GM19043 (cell line): Measurements from ENCODE around the gene ARMCX2.
"Not testable (repeated sequence)": the region's sequence is repeated elsewhere in the genome, so short reads cannot be mapped to it uniquely, and the experiment has no call there.

Source experiments
- ATAC-seq: cut with Tn5 transposase; IDR thresholded peaks from one replicate; pipeline ENCODE4 v1.9.1; 2021; ENCODE audit warnings: low read depth; ENCODE audit not compliant: unreplicated experiment

The ARMCX2 gene

DNA sequence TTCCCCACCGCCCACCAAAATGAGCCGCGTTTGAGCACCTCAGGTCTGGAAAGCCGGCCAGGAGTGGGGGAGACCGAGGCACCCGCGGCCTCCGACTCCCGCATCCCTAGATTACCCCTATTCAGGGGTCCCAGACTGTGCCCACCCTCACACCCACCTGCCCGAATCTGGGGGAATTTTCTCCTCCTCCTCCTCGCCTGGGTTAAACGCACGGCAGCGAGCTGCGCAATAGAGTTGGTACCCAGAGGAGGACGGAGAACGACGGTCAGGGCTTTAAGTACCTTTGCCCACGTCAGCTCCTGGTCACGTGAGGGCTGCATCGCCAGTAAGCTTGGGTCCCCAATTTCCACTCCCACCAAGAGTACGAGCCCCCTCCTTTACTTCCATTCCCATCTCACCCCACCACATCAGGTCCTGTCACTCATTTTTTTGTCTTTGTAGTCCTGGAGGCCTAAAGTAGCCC, at the start of gene ARMCX2:
Gene ARMCX2 (minus strand): TSS at position 250 of the 463 bp plus-strand sequence. CDS start 2,262 bp downstream, outside the sequence.
- peak; percentile 46 for ATAC-seq

DNA sequence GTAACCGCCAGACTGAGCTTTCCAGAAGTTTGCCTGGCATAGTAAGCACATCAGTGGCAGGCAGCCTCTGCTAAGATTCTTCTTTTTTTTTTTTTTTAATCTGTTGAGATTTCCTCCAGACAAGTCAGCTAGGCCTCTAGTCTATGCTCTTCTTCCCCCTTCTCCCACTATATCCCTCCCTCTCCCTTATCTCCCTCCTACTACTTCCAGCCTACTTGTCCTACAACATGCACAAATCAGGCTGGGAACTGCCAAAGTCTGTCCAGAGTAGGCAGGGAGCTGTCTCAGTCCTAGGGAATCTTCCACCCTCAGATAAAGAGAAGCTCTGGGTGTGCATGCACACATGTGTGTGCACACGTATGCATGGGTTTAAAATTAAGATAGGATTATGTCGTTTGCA, 49.7 kb upstream of the ARMCX2 start:
- ATAC-seq, result no peak

DNA sequence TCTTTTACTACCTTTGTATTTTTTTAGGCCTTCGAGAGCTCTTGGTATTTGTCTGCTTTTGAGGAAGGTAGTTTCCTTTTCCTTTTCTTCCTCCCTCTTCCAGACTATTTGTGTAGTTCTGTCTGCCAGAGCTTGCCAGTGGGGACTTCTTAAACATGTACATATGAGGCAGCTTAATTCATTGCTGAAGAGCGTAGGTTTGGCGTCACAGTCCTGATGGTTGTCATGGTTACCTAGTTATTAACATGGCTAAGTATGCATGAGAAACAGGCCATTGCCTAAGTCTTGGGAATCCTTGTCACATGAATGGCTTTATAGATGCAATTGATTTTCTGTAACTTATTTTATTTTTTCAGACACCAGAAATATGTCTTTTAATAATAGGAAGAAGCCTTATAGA, 48.5 kb upstream of the ARMCX2 start:
- no peak for ATAC-seq

DNA sequence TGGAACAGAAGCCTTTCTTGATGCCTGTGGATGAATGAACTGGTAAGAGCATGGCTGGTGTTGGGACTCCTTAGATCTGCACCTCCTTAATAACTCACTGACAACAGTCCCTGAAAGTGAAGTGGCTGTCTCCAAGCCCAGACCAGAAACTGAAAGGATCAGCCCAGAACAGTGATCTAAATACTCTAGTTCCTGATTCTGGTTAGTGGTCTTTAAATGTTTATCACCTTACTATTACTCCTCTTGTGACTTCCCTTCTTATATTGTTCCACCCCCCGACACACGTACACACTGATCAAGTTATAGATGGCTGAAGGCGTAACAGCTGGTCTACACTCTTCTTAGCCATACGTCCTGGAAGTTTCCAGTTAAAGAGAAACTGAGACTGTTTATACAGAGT, 33.8 kb upstream of the ARMCX2 start:
- ATAC-seq, result peak; percentile 65

DNA sequence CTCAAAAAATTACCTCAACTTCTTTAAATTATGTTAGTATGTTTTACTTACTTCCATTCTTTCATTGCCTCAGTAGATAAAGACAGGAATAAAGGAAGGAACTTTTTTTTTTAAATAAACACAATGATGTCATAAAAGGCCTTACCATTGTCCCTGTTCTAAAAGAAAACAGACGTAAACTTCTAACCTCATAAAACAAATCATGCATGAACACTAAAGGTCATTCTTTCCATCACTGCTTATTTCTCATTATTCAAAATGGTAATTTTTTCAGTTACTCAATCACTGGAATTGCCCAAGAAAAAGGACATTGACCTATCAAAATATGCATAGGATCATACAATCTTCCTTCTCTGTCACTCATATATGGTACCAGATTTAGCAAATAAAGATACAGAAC, 32.2 kb upstream of the ARMCX2 start:
- no peak for ATAC-seq

DNA sequence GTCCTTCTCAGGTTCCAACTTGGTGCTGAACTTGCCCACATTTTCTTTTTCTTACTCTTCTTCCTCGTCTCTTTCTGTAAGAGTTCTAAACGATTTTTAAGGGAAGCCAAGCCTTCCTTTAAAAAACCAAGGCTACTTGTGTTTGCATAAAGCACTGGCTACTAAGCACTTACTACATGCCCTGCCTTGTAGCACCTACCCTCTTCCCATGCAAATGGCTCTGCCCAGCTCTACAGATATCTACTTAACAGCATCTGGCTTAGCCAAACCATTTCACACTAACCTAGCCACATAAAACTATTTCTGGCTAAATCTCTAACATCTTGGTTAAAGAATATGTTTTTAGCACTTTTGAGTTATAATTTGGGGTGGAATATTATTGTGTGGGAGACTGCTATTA, 26.9 kb upstream of the ARMCX2 start:
- no peak for ATAC-seq

DNA sequence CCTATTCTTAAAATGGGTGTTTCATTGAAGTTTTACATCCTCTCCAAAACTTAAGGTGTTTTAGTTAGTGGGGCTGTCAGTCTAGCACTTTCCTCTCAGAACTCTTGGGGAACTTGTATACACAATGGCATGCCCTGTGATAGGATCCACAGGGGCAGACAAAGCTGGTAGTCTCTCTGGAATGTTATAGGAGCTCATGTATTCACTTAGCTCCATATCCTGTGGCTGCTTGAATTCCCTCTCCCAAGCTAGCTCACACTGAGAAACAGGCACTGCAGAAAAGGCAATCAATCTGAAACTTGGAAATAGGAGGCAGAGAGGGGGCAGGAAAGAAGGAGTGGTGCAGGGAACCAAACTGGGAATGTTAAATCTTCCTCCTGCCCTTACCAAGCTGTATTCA, 26.3 kb upstream of the ARMCX2 start:
- no peak for ATAC-seq

DNA sequence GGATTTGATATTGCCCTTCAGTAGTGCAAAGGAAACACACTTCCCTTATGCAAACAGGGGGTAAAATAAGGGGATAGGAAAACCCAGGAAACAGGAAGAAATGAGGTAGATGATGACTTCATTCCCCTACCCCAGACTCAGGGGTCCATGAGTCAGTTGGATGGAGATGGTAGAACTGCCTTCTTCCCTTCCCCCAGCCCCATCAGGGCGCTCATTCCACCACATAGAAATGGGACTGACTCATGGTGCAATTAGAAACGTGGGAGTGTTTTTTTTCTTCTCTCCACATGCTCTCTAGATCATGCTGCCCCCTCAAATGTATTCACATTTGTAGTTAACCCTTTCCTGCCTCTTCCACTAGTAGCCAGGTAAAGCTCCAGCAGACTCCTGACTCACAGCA, 23.1 kb upstream of the ARMCX2 start:
- no peak for ATAC-seq

DNA sequence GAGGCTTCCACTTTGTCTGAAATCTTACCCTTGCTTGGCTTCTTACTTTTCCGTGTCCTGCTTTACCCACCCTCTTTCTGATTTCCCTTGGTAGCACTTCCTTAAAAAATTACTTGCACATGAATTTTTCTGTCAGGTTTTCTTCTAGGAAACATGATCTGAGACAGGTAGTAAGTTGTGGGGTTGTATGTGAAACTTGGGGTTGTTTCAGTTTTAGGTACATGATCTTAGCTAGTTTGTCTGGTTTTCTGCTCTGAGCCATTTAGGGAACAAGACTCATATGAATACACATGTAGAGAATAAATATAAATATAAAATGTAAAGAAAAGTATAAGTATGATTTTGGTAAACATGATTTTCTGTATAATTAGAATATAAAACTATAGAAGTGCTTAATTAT, 17.4 kb upstream of the ARMCX2 start:
- no peak for ATAC-seq

DNA sequence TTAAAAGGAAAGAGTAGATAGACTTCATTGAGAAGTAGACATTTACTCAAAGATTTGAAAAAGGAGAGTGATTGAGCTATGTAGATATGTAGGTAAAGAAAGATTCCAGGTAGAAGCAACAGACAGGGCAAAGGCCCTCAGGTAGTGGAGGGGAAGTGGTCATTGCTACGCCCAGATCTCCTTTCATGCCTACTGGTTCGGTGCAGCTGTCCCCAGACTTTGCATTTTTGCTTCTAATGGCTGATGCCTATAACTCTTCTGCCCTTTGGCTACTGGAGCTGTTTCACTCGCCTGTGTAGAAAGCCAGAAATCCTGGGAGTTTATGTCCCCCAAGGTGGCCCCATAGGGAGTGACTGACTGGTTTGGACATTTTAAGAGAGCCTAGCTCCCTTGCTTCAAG, 16.9 kb upstream of the ARMCX2 start:
- ATAC-seq, result no peak

DNA sequence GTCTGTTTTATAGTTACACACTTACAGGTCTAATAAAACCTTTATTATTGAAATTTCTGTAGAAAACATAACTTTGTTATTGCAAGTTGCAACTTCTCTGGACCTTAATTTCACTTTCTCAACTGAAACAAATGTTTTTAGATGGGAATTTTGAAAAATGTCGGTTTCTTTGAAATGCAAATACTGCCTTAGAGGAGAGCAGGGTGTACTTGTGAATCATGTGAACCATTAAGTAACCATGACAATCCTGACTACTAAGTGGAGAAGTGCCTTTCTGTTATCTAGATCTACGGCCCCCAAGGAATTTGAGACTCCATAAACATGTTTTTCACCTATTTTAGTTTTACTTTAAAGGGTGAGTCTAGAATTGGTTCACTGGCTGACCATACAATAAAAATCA, 8.5 kb upstream of the ARMCX2 start:
- no peak for ATAC-seq

DNA sequence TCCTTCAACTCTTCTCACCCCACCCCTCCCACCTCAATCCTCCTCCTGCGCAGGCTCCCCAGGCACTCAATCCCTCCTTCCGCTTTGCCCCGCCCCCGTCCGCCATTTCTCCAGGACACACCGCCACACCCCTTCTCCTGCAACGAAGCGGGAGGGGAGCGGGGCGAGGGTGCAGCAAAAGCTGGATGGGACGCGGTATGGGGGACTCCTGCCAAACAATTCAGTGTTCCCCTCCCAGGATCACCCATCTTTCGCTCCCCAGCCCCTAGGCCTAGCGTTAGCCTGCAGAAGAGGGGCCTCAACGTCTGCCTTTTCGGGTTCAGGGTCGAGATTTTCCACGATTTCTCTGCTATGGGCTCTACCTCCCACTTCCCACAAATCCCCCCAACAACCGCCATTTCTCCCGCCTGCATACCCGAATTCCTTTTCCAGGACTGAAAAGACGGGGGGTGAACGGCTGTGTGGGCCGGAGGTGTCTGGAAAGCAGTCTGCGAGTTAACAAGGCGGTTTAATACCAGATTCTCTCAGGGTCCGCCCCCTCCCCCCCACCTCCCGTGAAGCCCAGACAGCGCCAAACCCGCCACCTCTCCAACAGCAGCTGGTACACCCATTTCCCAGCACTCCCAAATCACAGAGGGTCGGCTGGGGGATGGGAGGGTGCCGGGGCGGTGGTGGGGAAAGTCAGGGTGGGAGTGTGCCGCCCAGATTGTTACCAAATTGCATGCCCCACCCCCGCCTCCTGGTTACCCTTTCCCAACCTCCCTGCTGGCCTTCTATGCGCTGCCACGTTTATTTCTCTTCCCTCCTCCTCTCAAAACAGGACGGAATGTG, 774 bp downstream of the ARMCX2 start:
- ATAC-seq, result peak; percentile 63

DNA sequence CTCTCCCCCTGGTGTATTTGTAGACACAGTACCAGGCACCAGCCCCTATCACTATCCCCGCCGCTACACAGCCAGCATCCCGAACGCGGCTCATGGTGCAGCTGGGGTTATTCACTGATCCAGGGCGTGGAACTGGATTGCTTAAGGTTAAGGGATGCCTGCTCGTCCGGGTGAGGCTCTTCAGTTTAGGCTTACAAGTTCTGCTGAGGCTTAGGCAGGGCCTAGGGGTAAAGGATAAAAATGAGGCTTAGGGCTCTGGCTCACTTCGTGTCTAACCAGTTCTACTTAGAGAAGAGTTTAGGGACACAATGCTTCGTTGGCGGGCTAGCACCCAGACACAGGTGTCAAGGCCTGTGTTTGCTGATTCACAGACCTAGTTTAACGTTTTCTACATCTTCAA, 2.2 kb downstream of the ARMCX2 start:
- ATAC-seq, result no peak

DNA sequence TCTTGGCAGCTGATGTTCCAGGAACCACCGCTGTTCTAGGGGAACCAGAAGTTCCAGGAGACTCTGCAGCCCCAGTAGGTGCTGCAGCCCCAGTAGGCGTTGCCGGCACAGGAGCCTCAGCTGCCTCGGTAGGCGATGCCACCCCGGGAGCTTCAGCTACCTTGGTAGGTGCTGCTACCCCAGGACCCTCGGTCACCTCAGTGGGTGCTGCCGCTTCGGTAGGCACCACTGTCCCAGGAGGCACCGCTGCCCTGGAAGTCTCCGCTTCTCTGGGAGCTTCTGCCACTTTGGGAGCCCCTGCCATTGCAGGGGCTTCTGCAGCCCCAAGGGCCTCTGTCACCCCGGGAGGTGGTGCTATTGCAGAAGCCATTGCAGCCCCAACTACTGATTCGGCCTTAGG, 2.8 kb downstream of the ARMCX2 start:
- no peak for ATAC-seq

DNA sequence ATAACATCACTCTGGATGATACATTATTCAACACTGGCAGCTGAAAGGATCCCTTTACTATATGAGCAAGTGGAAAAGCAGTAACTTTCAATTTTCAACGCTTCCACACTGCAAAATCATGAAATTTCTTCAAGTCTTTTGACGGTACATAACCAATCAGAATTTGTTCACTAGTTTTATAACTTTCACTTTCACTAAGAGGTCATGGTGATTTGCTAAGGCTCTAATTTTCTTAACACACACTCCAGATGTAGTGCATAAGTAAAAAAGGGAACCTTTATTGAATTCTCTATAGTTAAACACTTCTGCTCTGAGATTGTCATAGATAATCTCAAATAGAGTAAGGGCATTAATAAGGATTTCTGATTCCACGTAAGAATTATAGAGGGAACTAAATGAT, 4.1 kb downstream of the ARMCX2 start:
- ATAC-seq, result no peak

DNA sequence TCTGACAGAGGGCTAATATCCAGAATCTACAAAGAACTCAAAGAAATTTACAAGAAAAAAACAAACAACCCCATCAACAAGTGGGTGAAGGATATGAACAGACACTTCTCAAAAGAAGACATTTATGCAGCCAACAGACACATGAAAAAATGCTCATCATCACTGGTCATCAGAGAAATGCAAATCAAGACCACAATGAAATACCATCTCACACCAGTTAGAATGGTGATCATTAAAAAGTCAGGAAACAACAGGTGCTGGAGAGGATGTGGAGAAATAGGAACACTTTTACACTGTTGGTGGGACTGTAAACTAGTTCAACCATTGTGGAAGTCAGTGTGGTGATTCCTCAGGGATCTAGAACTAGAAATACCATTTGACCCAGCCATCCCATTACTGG, 11.9 kb downstream of the ARMCX2 start:
- not testable (repeated sequence) for ATAC-seq

DNA sequence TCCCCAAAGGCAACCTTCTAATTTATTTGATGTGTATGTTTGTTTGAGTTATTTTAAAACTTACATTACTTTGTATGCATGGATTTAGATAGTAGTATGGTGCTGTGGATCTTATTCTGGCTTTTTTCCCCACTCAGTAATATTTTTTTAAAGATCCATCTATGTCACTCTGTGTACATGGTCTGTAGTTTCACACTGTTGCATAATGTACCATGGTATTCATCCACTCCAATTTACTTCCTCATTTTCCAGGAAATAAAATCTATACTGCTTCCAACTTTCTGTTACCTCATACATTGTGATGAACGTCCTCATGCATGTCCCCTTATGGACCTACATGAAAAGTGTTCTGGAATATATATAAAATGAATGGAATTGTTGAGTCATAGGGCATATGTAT, 17.6 kb downstream of the ARMCX2 start:
- ATAC-seq, result no peak

DNA sequence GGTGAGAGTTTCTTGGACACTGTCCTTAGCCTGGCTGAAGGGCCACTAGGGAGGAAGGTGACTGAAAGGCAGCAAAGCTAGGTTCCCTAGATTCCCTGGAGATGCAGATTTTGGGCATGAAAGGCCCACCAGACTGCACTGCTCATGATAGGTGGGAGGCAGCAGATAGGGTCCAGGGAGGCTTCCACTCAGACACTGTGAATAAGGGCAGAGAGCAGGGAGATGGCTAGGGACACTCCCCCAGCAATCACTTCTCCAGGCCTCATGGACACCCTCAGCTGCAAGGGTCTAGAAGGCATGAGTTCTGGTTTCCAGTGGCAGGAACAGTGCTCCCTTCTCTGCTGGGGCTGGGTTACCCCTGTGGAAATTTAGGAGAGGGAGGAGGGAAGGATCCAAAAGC, 20.1 kb downstream of the ARMCX2 start:
- no peak for ATAC-seq

DNA sequence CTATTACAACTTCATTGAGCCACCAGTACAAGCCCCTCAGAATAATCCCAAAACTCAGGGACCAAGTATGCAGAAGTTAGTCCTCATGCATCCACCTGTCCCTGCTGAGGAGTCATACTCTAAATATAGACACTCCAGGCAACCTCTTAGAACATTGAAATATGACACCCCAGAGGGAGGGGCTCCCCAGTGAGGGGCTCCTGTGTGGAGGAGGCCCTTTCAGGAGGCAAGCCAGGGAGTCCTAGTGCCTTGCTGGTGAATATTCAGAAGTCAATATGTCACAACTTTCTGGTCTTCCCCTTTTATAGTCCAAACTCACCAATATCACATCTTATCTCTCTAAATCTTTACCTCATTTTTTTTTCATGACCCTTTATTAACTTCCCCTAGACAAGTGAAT, 40.3 kb downstream of the ARMCX2 start:
- ATAC-seq, result no peak

DNA sequence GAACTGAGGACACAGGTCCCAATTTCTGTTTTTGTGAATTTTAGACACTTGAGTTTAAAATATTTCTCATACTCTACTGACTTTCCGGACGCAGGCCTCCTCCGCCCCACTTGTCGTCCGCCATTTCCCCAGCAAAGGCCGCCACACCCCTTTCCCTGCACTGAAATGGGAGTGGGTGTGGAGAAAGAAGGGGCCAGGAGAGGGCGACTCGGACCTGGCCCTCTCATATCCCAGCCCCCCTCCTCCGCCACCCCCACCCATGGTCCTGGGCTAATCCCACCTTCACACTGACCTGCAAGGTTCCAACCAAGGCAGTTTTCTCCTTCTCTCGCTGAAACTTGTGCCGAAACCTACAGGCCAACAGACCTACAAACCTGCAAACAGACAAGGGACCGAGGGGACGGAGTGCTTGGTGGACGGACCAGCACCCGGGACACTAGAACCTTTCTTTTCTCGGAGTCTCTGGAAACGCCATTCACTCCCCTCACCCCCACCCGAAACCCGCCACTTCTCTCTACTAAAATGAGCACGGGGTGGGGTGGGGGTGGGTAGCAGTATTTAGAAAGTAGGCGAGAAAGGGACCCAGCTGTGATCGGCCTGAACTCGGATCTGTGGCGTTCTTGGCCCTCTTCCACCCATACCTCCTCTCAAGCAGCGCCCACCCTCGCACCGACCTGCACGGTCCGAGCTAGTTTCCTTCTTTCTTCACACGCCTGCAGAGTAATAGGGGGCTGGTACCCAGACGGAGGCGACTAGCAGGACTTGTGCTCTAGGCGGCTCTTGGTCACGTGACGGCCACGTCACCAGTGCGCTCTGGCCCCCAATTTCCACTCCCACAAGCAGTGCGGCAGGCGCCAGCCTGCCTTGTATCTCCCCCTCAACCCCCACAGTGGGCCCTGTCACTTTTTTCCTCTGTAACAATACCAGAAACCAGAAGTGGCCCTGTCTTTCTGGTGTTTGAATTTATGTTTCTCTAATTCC, 42.1 kb downstream of the ARMCX2 start, which contains the start of gene ARMCX6:
Gene ARMCX6 (minus strand): TSS at position 790 of the 981 bp plus-strand sequence. CDS start 1,380 bp downstream, outside the sequence.
- ATAC-seq, result peak; percentile 94

DNA sequence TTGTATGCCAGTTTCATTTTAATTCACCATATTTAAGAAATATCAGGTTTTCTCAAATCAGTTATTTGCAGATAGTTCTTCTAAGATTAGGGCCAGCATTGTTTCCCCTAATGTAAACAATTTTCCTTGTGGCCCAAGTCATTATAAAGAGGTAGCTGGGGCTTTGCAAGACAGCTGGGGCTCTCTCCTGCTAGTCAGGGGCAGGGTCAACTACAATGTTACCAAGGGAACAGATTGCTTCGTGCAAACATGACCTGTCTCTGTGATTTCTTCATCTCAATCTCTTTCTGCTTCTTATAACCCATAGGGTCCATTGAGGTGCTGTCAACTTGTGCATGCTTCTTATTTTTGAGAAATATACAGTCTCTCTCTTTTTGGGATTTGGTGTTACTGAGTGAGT, 53.9 kb downstream of the ARMCX2 start:
- ATAC-seq, result no peak
